Epithelial cell of proximal tubule (primary cell): ENCODE results near the gene MTA3. TPM values are rescaled to one million over a fixed set of nuclear protein-coding genes. Genes with fewer than 3 reads are reported as not detected.

Source experiments
- DNase-seq: peaks from one replicate; pipeline ENCODE4 v3.0.0-alpha.2; 2011; ENCODE audit warnings: low read depth
- H3K4me3 ChIP-seq: 2 replicates; pipeline ENCODE4 v1.5.1; 2011; ENCODE audit warnings: low read depth, mild to moderate bottlenecking, low read length
- CTCF ChIP-seq: conservative IDR thresholded peaks from 2 replicates; pipeline ENCODE4 v1.5.1; 2012; ENCODE audit warnings: low read depth, mild to moderate bottlenecking, low read length
- total RNA-seq: library from RNA; depleted of rRNA; stranded (reverse); fragments of >200 nt; gene quantifications from 2 replicates; pipeline ENCODE4 v1.2.3, GENCODE V29; 2015

Gene MTA3
- total RNA-seq, 1 donor from 2014 or later = 17.8 TPM

DNA sequence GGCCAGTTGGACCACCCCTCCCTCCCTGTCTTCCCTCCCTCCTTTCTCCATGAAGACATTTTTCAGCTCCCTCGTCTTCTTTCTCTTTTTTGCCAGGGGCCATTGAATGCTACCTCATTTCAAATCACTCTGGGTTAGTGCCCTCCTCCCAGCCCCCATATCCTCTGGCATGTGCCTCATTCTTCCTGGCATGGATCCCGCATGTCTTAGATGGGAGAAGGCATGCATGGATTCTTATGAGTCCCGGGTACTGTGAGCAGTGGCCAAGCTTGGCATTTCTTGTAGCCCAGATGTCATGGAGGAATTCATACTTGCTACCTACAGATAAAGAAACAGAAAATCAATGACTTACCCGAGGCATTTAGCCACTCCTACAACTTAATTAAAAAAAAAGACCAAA lies 232.9 kb downstream of the MTA3 start:
- TF ChIP-seq CTCF = no peak
- no peak for DNase-seq

DNA sequence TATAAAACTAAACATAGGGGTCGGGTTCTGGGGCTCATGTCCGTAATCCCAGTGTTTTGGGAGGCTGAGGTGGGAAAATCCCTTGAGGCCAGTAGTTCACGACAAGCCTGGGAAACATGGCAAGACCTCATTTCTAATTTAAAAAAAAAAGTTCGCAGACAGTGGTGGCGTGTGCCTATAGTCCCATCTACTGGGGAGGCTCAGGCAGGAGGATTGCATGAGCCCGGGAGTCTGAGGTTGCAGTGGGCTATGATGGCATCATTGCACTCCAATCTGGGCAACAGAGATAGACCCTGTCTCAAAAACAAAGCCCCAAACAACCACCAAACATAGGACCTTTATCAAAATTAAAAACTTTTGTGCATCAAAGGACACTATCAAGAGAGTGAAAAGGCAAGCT lies 233.7 kb downstream of the MTA3 start:
- H3K4me3 ChIP-seq = no peak overlapping the region
- TF ChIP-seq CTCF = no peak
- DNase-seq = no peak

More for the DNA sequence above, 232.9 kb downstream of the MTA3 start:
- no peak overlapping the region for H3K4me3 ChIP-seq

GRCh38 chr2:42804338-42804737 lies 235.9 kb downstream of the MTA3 start:
- no peak for TF ChIP-seq CTCF
- DNase-seq = no peak
- H3K4me3 ChIP-seq = no peak overlapping the region

GRCh38 chr2:42804891-42805290 lies 236.5 kb downstream of the MTA3 start:
- TF ChIP-seq CTCF = no peak
- H3K4me3 ChIP-seq = no peak overlapping the region
- DNase-seq = no peak

Other genes with a start within 250 kb of the MTA3 start
- gene COX7A2L, start 207.4 kb upstream of the MTA3 start, total RNA-seq = 147 and 150 TPM in 2 replicates
- gene KCNG3, start 74.7 kb upstream of the MTA3 start, total RNA-seq = not detected in 2 replicates
- gene OXER1, start 195.5 kb downstream of the MTA3 start, total RNA-seq = 0.07 TPM in 1 of 2 replicates, not detected in the other
- 2.2 and 6.1 TPM in 2 replicates for gene HAAO, start 224.0 kb downstream of the MTA3 start, total RNA-seq